Activated CD8-positive, alpha-beta T cell treated with anti-CD3 and anti-CD28 coated beads, Interleukin-2, amount 10 ng/mL, durations not matched to agents 7 days and 5 days (primary cell): ENCODE results near the gene DCLRE1A. TPM values are rescaled to one million over a fixed set of nuclear protein-coding genes. Genes with fewer than 3 reads are reported as not detected.

Experiments used
- ATAC-seq: fragments of 150-1000 bp; cut with Tn5 transposase; one replicate; pipeline ENCODE4 v1.10.0; 2021; ENCODE audit warnings: moderate library complexity
- CTCF ChIA-PET: fragments of 350-600 bp; sonication (Branson Sonifier 250); formaldehyde crosslinking; loops from one replicate; lab custom pipeline; 2021; ENCODE audit warnings: antibody characterized with exemption; lab: Charles Lee
- POLR2A ChIA-PET: fragments of 350-600 bp; sonication (Branson Sonifier 250); formaldehyde crosslinking; loops from one replicate; lab custom pipeline; 2021; ENCODE audit warnings: antibody characterized with exemption; lab: Charles Lee
- DNase-seq: peaks from one replicate; pipeline ENCODE4 v3.0.0-alpha.2; 2020
- H3K27ac Mint-ChIP-seq: one replicate; pipeline ENCODE4 v1.8.0; 2021; ENCODE audit warnings: mild to moderate bottlenecking, mixed read lengths
- H3K27me3 Mint-ChIP-seq: one replicate; pipeline ENCODE4 v1.8.0; 2021; ENCODE audit warnings: low read depth, mixed read lengths
- H3K36me3 Mint-ChIP-seq: one replicate; pipeline ENCODE4 v1.8.0; 2021; ENCODE audit warnings: low read depth, mixed read lengths
- H3K4me1 Mint-ChIP-seq: one replicate; pipeline ENCODE4 v1.8.0; 2021; ENCODE audit warnings: low read depth, mixed read lengths
- H3K4me3 Mint-ChIP-seq: one replicate; pipeline ENCODE4 v1.8.0; 2021; ENCODE audit warnings: mild to moderate bottlenecking, mixed read lengths
- H3K9me3 Mint-ChIP-seq: one replicate; pipeline ENCODE4 v1.8.0; 2022; ENCODE audit warnings: mixed read lengths; ENCODE audit not compliant: insufficient read depth
- total RNA-seq, 2 experiments: library from RNA; stranded (reverse); gene quantifications; one replicate each; pipeline ENCODE4 v1.2.3, GENCODE V29; 2021

The DCLRE1A gene
- total RNA-seq, 2 experiments from 2014 or later: 13.0 to 13.3 TPM

DNA sequence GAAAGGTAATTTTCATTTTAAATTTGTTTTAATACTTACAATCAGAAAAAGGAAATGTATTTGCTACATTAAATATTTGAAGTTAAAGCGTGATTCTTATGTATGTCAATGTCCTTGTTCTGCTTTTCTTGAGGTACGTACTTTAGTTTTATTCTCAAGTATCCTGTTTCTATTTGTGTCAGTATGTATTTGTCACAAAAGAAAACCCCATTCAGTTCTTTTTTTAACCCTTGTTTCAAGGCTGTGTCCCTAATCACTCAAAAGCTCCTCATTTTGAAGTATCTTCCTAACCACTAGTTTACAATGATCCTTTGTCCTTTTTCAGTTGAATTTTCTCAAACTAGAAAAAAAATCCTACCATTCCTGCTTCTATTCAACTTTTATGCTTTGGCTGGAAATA, 25.8 kb upstream of the DCLRE1A start:
- POLR2A ChIA-PET: no interaction called here
- Mint-ChIP-seq H3K36me3 (peaks cover 37% of the 10 kb centered on the region), H3K27me3 (no peaks in the 10 kb centered on the region), H3K4me1 (peaks cover 14% of the 10 kb centered on the region), H3K9me3 (no peaks in the 10 kb centered on the region), H3K4me3 (no peak overlapping the region), H3K27ac (no peak overlapping the region)
- DNase-seq: no peak
- CTCF ChIA-PET: no interaction called here
- ATAC-seq: no peak

DNA sequence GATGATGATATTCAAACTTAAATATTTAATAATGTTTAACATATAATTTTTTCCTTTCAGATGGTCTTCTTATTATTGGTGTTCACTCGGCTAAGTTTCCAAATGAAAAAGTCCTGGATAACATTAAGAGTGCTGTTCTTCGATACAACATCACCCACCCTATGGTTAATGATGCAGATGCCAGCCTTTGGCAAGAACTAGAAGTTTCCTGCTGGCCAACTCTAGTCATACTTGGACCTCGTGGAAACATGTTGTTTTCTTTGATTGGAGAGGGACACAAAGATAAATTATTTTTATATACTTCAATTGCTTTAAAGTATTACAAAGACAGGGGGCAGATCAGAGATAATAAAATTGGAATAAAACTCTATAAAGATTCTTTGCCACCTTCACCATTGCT, 22.6 kb upstream of the DCLRE1A start:
- Mint-ChIP-seq H3K4me1 (no peaks in the 10 kb centered on the region), H3K27me3 (no peaks in the 10 kb centered on the region), H3K27ac (no peak overlapping the region), H3K4me3 (no peak overlapping the region), H3K9me3 (no peaks in the 10 kb centered on the region), H3K36me3 (peaks cover 31% of the 10 kb centered on the region)
- CTCF ChIA-PET: interaction anchor here (1.1 kb wide), 1 partner anchor 233 kb away, joined by 3 read pairs; no protein-coding TSS in a partner anchor
- no peak for DNase-seq
- POLR2A ChIA-PET: no interaction called here
- no peak for ATAC-seq

DNA sequence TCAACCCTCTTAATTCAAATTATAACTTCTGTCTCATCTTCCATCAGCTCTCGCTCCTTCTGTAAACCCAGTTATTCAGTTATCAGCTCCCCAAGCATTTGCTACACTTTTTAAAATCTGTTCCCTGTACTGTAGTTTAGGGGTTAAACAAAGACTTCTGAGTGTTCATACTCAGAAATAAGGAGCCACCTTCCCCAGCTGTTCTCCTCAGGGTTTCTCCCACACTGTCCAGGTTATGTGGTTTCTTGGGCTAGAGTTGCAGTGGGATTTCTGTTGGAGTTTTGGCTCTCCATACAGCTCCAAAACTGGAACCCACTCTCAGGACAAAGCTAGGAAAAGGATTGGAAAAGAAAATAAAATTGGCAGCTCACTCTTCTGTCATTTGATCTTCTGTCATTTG, 21.3 kb upstream of the DCLRE1A start:
- no peak overlapping the region for H3K27ac Mint-ChIP-seq
- no peak overlapping the region for H3K4me3 Mint-ChIP-seq
- H3K4me1 Mint-ChIP-seq: no peaks in the 10 kb centered on the region
- no peaks in the 10 kb centered on the region for H3K9me3 Mint-ChIP-seq
- peaks cover 31% of the 10 kb centered on the region for H3K36me3 Mint-ChIP-seq
- no peak for DNase-seq
- POLR2A ChIA-PET: no interaction called here
- CTCF ChIA-PET: interaction anchor here (0.6 to 1.1 kb wide), 2 partner anchors 30 to 156 kb away, joined by 3 to 4 read pairs; no protein-coding TSS in a partner anchor
- ATAC-seq: no peak
- no peaks in the 10 kb centered on the region for H3K27me3 Mint-ChIP-seq

DNA sequence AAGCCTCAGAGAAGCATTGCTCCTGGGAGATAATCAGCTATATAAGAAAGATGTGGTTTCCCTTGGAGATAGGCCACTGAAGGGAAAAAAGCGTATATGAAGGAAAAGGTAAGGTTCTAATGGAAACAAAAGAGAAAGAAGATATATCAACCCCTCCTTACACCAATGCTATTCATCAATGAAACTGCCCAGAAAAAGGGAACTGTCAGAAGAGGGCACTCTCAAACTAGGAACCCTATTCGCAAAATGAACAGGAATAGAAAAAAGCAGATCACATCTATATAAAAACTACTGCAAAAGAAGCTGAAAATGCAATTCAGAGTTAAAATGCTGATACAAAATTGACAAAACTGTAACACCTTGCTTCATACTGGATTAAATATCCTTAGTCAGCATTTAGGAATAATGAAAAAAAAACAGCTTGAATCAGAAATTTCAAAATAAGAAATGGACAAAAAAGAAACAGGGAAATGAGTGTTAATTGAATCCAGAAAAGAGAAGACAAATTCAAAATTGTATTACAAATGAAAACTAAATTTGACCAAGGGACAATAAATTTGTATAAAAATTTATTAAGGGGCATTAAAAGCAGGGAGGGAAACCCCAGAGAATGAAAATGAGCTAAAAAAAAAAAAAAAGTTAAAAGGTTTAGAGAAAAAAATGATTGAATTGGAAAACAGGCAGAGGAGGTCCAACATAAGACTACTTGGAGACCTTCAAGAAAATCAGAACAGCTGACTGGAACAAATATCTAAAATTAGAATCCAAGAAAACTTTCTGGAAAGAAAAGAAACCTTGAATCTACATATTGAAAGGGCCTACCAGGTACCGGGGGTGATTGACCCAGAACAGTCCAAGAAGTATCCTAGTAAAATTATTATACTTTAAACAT, 18.5 kb upstream of the DCLRE1A start:
- ATAC-seq: no peak
- Mint-ChIP-seq H3K4me3 (no peak overlapping the region), H3K27ac (no peak overlapping the region), H3K27me3 (no peaks in the 10 kb centered on the region), H3K4me1 (no peaks in the 10 kb centered on the region), H3K36me3 (peaks cover 37% of the 10 kb centered on the region), H3K9me3 (no peaks in the 10 kb centered on the region)
- POLR2A ChIA-PET: no interaction called here
- DNase-seq: no peak
- CTCF ChIA-PET: interaction anchor here (0.7 to 1.9 kb wide), 3 partner anchors 15 to 230 kb away, joined by 4 to 10 read pairs (median 4); no protein-coding TSS in a partner anchor

DNA sequence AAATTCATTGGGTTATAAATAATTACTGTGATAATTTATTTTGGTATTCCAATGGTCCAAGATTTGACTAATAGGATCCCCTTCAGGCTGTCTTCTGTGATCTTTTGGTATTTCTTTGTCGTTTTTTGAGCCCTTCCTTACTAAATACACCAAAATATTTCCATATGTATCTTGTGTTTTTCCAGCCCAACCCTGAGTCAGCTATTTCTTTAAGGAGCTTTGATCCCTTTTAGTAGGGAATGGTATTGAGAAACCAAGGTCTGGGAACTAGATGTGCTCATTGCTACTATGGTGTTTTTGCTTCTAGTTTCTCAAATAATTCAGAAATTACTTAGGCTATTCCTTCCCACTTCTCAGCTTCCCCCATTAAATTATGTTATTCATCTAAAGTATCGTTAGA, 15.9 kb upstream of the DCLRE1A start:
- POLR2A ChIA-PET: no interaction called here
- no peak overlapping the region for H3K27ac Mint-ChIP-seq
- ATAC-seq (no peak), DNase-seq (no peak)
- CTCF ChIA-PET: no interaction called here
- H3K36me3 Mint-ChIP-seq: peaks cover 41% of the 10 kb centered on the region
- H3K4me3 Mint-ChIP-seq: no peak overlapping the region
- no peaks in the 10 kb centered on the region for H3K27me3 Mint-ChIP-seq
- no peaks in the 10 kb centered on the region for H3K9me3 Mint-ChIP-seq
- H3K4me1 Mint-ChIP-seq: no peaks in the 10 kb centered on the region

DNA sequence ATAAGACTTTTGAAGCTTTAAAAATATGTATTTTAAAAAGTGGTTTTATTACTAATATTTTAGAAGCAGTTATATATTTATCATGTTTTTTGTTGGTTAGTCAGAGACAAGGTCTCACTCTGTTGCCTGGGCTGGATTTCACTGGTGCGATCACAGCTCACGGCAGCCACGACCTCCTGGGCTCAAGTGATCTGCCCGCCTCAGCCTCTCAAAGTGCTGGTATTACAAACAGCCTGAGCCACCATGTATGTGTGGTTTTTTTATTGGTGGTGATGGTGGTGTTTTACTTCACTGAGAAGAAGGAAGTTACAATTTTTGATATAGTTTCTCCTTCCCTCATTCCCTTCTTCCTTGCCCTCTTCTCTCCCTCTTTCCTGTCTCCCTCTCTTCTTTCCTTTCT, 14.0 kb upstream of the DCLRE1A start:
- H3K36me3 Mint-ChIP-seq: peaks cover 47% of the 10 kb centered on the region
- ATAC-seq: no peak
- ChIA-PET POLR2A (no interaction called here), CTCF (no interaction called here)
- peaks cover 2% of the 10 kb centered on the region for H3K4me1 Mint-ChIP-seq
- no peak overlapping the region for H3K27ac Mint-ChIP-seq
- H3K27me3 Mint-ChIP-seq: no peaks in the 10 kb centered on the region
- H3K9me3 Mint-ChIP-seq: peaks cover 4% of the 10 kb centered on the region
- no peak overlapping the region for H3K4me3 Mint-ChIP-seq
- no peak for DNase-seq

DNA sequence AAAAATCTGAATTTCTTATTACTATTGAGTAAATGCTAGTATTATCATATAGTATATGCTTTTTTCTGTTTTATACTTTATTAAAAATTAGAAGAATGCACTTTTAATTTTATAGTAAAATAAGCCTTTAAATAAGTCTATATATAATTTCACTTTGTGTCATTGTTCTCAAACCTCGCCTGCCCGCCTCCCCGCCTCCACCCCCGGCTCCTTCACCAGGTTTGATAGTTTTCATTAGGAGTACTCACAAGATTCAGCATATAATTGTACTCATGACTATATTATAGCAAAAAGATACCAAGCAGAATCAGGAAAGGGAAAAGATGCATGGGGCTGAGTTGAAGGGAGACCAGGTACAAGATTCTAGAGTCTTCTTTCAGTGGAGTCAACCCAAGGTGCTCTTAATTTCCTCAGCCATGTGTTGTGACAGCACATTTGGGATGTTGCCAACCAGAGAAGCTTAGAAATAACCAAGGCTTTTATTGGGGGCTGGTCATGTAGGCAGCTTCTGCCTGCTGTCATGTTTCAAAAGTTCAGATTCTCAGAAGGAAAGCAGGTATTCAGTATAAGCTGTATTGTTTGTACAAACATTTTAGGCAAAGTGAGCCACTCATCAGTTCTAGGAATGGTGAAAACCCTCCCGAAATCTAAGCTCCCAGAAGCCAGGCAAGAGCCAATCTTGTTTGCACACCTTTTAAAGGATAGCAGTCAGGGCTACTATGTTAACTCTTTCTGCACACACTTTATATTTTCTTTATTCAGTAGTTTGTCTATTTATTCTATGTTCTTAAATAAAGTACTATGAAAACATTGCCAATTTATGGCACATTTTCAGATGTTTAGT, 12.9 kb upstream of the DCLRE1A start:
- DNase-seq (no peak), ATAC-seq (no peak)
- Mint-ChIP-seq H3K36me3 (peaks cover 44% of the 10 kb centered on the region), H3K4me3 (no peak overlapping the region), H3K9me3 (peaks cover 4% of the 10 kb centered on the region), H3K27me3 (no peaks in the 10 kb centered on the region), H3K4me1 (peaks cover 2% of the 10 kb centered on the region), H3K27ac (no peak overlapping the region)
- ChIA-PET POLR2A (no interaction called here), CTCF (no interaction called here)

DNA sequence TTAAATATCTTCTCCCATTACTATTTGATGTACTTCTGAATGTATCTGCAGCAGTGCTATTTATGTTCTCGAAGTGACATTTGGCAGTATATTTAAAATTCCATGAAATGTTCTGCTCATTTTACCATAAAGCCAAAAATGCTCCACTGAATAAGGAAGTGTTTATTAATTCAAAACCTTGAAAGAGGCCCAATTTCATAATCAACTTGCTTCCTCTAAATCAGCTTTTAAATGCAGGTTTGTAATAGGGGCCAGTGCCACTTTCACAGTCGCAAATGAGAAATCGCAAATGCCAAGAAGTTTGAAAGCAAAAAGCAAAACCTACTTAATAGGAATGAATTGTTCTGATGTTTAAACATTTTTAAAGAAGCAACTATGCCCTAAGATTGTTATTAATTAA, 12.0 kb upstream of the DCLRE1A start:
- CTCF ChIA-PET: no interaction called here
- Mint-ChIP-seq H3K36me3 (peaks cover 48% of the 10 kb centered on the region), H3K27ac (no peak overlapping the region), H3K9me3 (peaks cover 4% of the 10 kb centered on the region), H3K27me3 (no peaks in the 10 kb centered on the region), H3K4me1 (peaks cover 2% of the 10 kb centered on the region), H3K4me3 (no peak overlapping the region)
- DNase-seq: no peak
- ATAC-seq: no peak
- POLR2A ChIA-PET: no interaction called here

DNA sequence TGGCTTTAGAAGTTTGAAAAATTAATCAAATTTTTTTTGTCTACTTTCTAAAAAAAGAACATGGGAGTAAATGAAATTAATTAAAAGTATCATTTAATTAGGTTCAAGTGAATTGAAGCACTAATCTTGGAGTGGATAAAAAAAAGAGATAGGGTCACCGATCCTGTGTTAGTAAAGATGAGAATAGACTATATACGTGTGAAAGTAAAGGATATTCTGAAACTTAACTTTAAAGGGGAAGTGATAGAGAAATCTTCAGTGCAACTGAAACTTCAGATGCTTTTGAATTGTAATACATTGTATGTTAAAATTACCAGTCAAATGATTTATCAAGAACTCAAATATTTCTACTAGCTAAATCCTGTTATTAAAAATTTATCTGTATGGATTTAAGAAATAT, 5.4 kb upstream of the DCLRE1A start:
- peaks cover 25% of the 10 kb centered on the region for H3K4me1 Mint-ChIP-seq
- no peak for ATAC-seq
- H3K27ac Mint-ChIP-seq: no peak overlapping the region
- H3K4me3 Mint-ChIP-seq: no peak overlapping the region
- no peaks in the 10 kb centered on the region for H3K27me3 Mint-ChIP-seq
- peaks cover 50% of the 10 kb centered on the region for H3K36me3 Mint-ChIP-seq
- H3K9me3 Mint-ChIP-seq: peaks cover 4% of the 10 kb centered on the region
- DNase-seq: no peak
- POLR2A ChIA-PET: no interaction called here
- CTCF ChIA-PET: interaction anchor here (0.9 to 1.7 kb wide), 3 partner anchors 9 to 209 kb away, joined by 3 to 4 read pairs (median 3); no protein-coding TSS in a partner anchor

DNA sequence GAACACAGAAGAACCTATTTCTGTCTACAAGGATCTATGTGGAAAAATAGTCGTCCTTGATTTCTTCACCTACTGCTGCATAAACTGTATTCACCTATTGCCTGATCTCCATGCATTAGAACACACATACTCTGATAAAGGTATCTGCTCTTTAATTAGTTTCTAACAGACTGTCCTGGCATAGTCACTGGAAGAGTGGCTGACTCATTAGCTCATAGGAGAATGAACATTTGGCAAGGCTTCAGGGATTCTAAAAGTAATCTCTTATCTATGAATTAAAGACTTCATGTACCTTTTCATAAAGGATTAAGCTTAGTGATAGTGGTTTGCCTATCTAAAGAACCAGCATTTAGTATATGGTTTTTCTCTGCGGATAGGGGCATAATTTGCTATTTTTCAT, 4.7 kb upstream of the DCLRE1A start:
- ChIA-PET POLR2A (no interaction called here), CTCF (interaction anchor here (1.3 to 1.7 kb wide), 2 partner anchors 95 to 210 kb away, joined by 3 read pairs; no protein-coding TSS in a partner anchor)
- ATAC-seq (no peak), DNase-seq (no peak)
- Mint-ChIP-seq H3K4me1 (peaks cover 27% of the 10 kb centered on the region), H3K9me3 (no peaks in the 10 kb centered on the region), H3K4me3 (no peak overlapping the region), H3K27ac (no peak overlapping the region), H3K36me3 (peaks cover 47% of the 10 kb centered on the region), H3K27me3 (no peaks in the 10 kb centered on the region)

DNA sequence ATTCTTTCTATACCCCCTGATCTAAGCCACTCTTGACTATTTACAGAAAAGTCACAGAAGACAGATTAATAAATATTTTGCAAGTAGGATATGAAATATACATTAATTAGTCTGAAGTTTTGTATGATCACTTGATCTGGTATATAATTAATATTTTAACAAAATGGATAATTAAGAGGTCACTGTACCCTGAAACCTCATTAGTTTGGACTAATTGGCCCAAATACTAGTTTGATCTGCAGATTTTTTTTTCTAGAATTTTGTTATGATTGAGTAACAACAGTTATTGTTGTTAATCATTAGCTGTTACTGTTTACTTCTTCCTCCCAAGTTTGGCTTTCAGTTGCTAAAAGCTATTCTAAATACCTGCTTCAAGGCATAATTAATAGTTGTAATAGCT, 3.3 kb upstream of the DCLRE1A start:
- no peak for DNase-seq

More for the DNA sequence above, 3.3 kb upstream of the DCLRE1A start:
- Mint-ChIP-seq H3K36me3 (peaks cover 43% of the 10 kb centered on the region), H3K27ac (no peak overlapping the region), H3K4me1 (peaks cover 40% of the 10 kb centered on the region), H3K27me3 (no peaks in the 10 kb centered on the region), H3K9me3 (no peaks in the 10 kb centered on the region), H3K4me3 (no peak overlapping the region)
- ATAC-seq: no peak
- CTCF ChIA-PET: interaction anchor here (1.0 to 1.2 kb wide), 3 partner anchors 15 to 246 kb away, joined by 3 to 4 read pairs (median 3); no protein-coding TSS in a partner anchor
- POLR2A ChIA-PET: no interaction called here
